ENCODE data around the gene LYZL2.
"Not testable (repeated sequence)": the region's sequence is repeated elsewhere in the genome, so short reads cannot be mapped to it uniquely, and the experiment has no call there.

Gene LYZL2

GRCh38 chr10:30660314-30660713, 30.8 kb upstream of the LYZL2 start:
- H3K27ac ChIP-seq (ENCODE audit: low read depth, low read length); H3K36me3 ChIP-seq (ENCODE audit: control insufficient read depth, insufficient read depth, low read length); H3K9ac ChIP-seq (ENCODE audit: low read length); H3K27me3 ChIP-seq (ENCODE audit: control insufficient read depth, insufficient read depth, low read length); H3K4me3 ChIP-seq (ENCODE audit: low read depth, low read length); H3K9me3 ChIP-seq (ENCODE audit: control insufficient read depth, insufficient read depth, low read depth, low read length); H3K4me1 ChIP-seq (ENCODE audit: control insufficient read depth, insufficient read depth, low read length): not testable (repeated sequence)

GRCh38 chr10:30656233-30656632, 26.7 kb upstream of the LYZL2 start:
- H3K9me3 ChIP-seq (ENCODE audit: control insufficient read depth, insufficient read depth, low read depth, low read length): no peaks in the 10 kb centered on the region
- H3K27me3 ChIP-seq (ENCODE audit: control insufficient read depth, insufficient read depth, low read length): no peaks in the 10 kb centered on the region
- no peaks in the 10 kb centered on the region for H3K36me3 ChIP-seq (ENCODE audit: control insufficient read depth, insufficient read depth, low read length)
- H3K27ac ChIP-seq (ENCODE audit: low read depth, low read length): no peak overlapping the region
- H3K4me1 ChIP-seq (ENCODE audit: control insufficient read depth, insufficient read depth, low read length): no peaks in the 10 kb centered on the region; the same call in 1 of the 2 replicates
- no peak overlapping the region for H3K4me3 ChIP-seq (ENCODE audit: low read depth, low read length)
- H3K9ac ChIP-seq (ENCODE audit: low read length): no peak overlapping the region

GRCh38 chr10:30655001-30655400, 25.4 kb upstream of the LYZL2 start:
- H3K9ac ChIP-seq (ENCODE audit: low read length); H3K4me1 ChIP-seq (ENCODE audit: control insufficient read depth, insufficient read depth, low read length); H3K27me3 ChIP-seq (ENCODE audit: control insufficient read depth, insufficient read depth, low read length); H3K27ac ChIP-seq (ENCODE audit: low read depth, low read length); H3K9me3 ChIP-seq (ENCODE audit: control insufficient read depth, insufficient read depth, low read depth, low read length); H3K36me3 ChIP-seq (ENCODE audit: control insufficient read depth, insufficient read depth, low read length); H3K4me3 ChIP-seq (ENCODE audit: low read depth, low read length): not testable (repeated sequence)

- H3K36me3 ChIP-seq (ENCODE audit: control insufficient read depth, insufficient read depth, low read length); H3K27me3 ChIP-seq (ENCODE audit: control insufficient read depth, insufficient read depth, low read length); H3K9me3 ChIP-seq (ENCODE audit: control insufficient read depth, insufficient read depth, low read depth, low read length); H3K4me1 ChIP-seq (ENCODE audit: control insufficient read depth, insufficient read depth, low read length); H3K27ac ChIP-seq (ENCODE audit: low read depth, low read length); H3K9ac ChIP-seq (ENCODE audit: low read length); H3K4me3 ChIP-seq (ENCODE audit: low read depth, low read length): not testable (repeated sequence)
Measured at GRCh38 chr10:30651470-30652397, 22.2 kb upstream of the LYZL2 start.

GRCh38 chr10:30647089-30647488, 17.5 kb upstream of the LYZL2 start:
- H3K9ac ChIP-seq (ENCODE audit: low read length): no peak overlapping the region
- H3K27me3 ChIP-seq (ENCODE audit: control insufficient read depth, insufficient read depth, low read length): no peaks in the 10 kb centered on the region
- no peaks in the 10 kb centered on the region for H3K9me3 ChIP-seq (ENCODE audit: control insufficient read depth, insufficient read depth, low read depth, low read length)
- H3K27ac ChIP-seq (ENCODE audit: low read depth, low read length): no peak overlapping the region
- H3K4me3 ChIP-seq (ENCODE audit: low read depth, low read length): no peak overlapping the region
- H3K36me3 ChIP-seq (ENCODE audit: control insufficient read depth, insufficient read depth, low read length): no peaks in the 10 kb centered on the region
- peaks cover 6% of the 10 kb centered on the region for H3K4me1 ChIP-seq (ENCODE audit: control insufficient read depth, insufficient read depth, low read length)

- H3K9ac ChIP-seq (ENCODE audit: low read length): no peak overlapping the region
- no peak overlapping the region; the same call in 1 of the 2 replicates for H3K4me3 ChIP-seq (ENCODE audit: low read depth, low read length)
- no peak overlapping the region for H3K27ac ChIP-seq (ENCODE audit: low read depth, low read length)
- peaks cover 6% of the 10 kb centered on the region for H3K4me1 ChIP-seq (ENCODE audit: control insufficient read depth, insufficient read depth, low read length)
- H3K27me3 ChIP-seq (ENCODE audit: control insufficient read depth, insufficient read depth, low read length): no peaks in the 10 kb centered on the region
- no peaks in the 10 kb centered on the region for H3K36me3 ChIP-seq (ENCODE audit: control insufficient read depth, insufficient read depth, low read length)
- H3K9me3 ChIP-seq (ENCODE audit: control insufficient read depth, insufficient read depth, low read depth, low read length): no peaks in the 10 kb centered on the region
Measured at GRCh38 chr10:30645340-30645827, 15.8 kb upstream of the LYZL2 start.

- not testable (repeated sequence) for H3K27me3 ChIP-seq (ENCODE audit: control insufficient read depth, insufficient read depth, low read length); H3K4me3 ChIP-seq (ENCODE audit: low read depth, low read length); H3K36me3 ChIP-seq (ENCODE audit: control insufficient read depth, insufficient read depth, low read length); H3K9ac ChIP-seq (ENCODE audit: low read length); H3K4me1 ChIP-seq (ENCODE audit: control insufficient read depth, insufficient read depth, low read length); H3K9me3 ChIP-seq (ENCODE audit: control insufficient read depth, insufficient read depth, low read depth, low read length); H3K27ac ChIP-seq (ENCODE audit: low read depth, low read length)
Measured at GRCh38 chr10:30644408-30644861, 14.9 kb upstream of the LYZL2 start.

GRCh38 chr10:30643557-30644199, 14.1 kb upstream of the LYZL2 start:
- not testable (repeated sequence) for H3K27ac ChIP-seq (ENCODE audit: low read depth, low read length); H3K4me3 ChIP-seq (ENCODE audit: low read depth, low read length); H3K4me1 ChIP-seq (ENCODE audit: control insufficient read depth, insufficient read depth, low read length); H3K36me3 ChIP-seq (ENCODE audit: control insufficient read depth, insufficient read depth, low read length); H3K27me3 ChIP-seq (ENCODE audit: control insufficient read depth, insufficient read depth, low read length); H3K9me3 ChIP-seq (ENCODE audit: control insufficient read depth, insufficient read depth, low read depth, low read length); H3K9ac ChIP-seq (ENCODE audit: low read length)

- H3K27me3 ChIP-seq (ENCODE audit: control insufficient read depth, insufficient read depth, low read length); H3K4me3 ChIP-seq (ENCODE audit: low read depth, low read length); H3K4me1 ChIP-seq (ENCODE audit: control insufficient read depth, insufficient read depth, low read length); H3K27ac ChIP-seq (ENCODE audit: low read depth, low read length); H3K36me3 ChIP-seq (ENCODE audit: control insufficient read depth, insufficient read depth, low read length); H3K9ac ChIP-seq (ENCODE audit: low read length); H3K9me3 ChIP-seq (ENCODE audit: control insufficient read depth, insufficient read depth, low read depth, low read length): not testable (repeated sequence)
Measured at GRCh38 chr10:30642856-30643255, 13.3 kb upstream of the LYZL2 start.

GRCh38 chr10:30639946-30640786, 10.6 kb upstream of the LYZL2 start:
- Histone ChIP-seq H3K9ac (ENCODE audit: low read length) (no peak overlapping the region), H3K4me1 (ENCODE audit: control insufficient read depth, insufficient read depth, low read length) (peaks cover 3% of the 10 kb centered on the region; the same call in 1 of the 2 replicates), H3K27ac (ENCODE audit: low read depth, low read length) (no peak overlapping the region), H3K36me3 (ENCODE audit: control insufficient read depth, insufficient read depth, low read length) (no peaks in the 10 kb centered on the region), H3K4me3 (ENCODE audit: low read depth, low read length) (no peak overlapping the region), H3K9me3 (ENCODE audit: control insufficient read depth, insufficient read depth, low read depth, low read length) (no peaks in the 10 kb centered on the region), H3K27me3 (ENCODE audit: control insufficient read depth, insufficient read depth, low read length) (no peaks in the 10 kb centered on the region)

Data from HUES6 (cell line).